Breast epithelium (tissue), 3 donors: Measurements from ENCODE around the gene ZNF207.
"Not testable (repeated sequence)": the region's sequence is repeated elsewhere in the genome, so short reads cannot be mapped to it uniquely, and the experiment has no call there.

Experiments used
- CTCF ChIP-seq, 3 donors: fragments of 450-650 bp; IDR thresholded peaks; one replicate each; pipeline ENCODE4 v1.5.1; 2016 to 2017; ENCODE audit warnings: antibody characterized with exemption in 3 of 3, mild to moderate bottlenecking in 3 of 3, moderate library complexity in 3 of 3
- POLR2A ChIP-seq: fragments of 450-650 bp; IDR thresholded peaks from one replicate; pipeline ENCODE4 v1.6.1; 2016; ENCODE audit warnings: antibody characterized with exemption, mild to moderate bottlenecking, moderate library complexity
- POLR2AphosphoS5 ChIP-seq, 3 donors: sonication (generic); formaldehyde crosslinking; IDR thresholded peaks; one replicate each; pipeline ENCODE4 v1.6.1; 2017; ENCODE audit warnings: antibody characterized with exemption in 3 of 3

- TF ChIP-seq POLR2A; CTCF (IDR thresholded peaks at IDR 0.05); POLR2AphosphoS5 (IDR thresholded peaks at IDR 0.05): not testable (repeated sequence)
Measured at GRCh38 chr17:32320080-32320479, 29.9 kb upstream of the ZNF207 start.
